Stomach smooth muscle (tissue), 2 donors: ENCODE data around the gene DCTN1.

Experiments
- H3K27ac ChIP-seq: one replicate; pipeline ENCODE4 v1.7.0; 2013; ENCODE audit warnings: mild to moderate bottlenecking, low read length, inconsistent platforms
- H3K27me3 ChIP-seq, 2 donors: one replicate each; pipeline ENCODE4 v1.7.0; 2013; ENCODE audit warnings: low read length in 2 of 2; ENCODE audit not compliant: insufficient read depth in 2 of 2, control insufficient read depth in 1 of 2
- H3K36me3 ChIP-seq, 2 donors: one replicate each; pipeline ENCODE4 v1.7.0; 2013; ENCODE audit warnings: low read length in 2 of 2; ENCODE audit not compliant: control insufficient read depth in 2 of 2, insufficient read depth in 2 of 2
- H3K4me1 ChIP-seq: one replicate; pipeline ENCODE4 v1.7.0; 2013; ENCODE audit warnings: low read length; ENCODE audit not compliant: control insufficient read depth, insufficient read depth
- H3K4me3 ChIP-seq, 2 donors: one replicate each; pipeline ENCODE4 v1.7.0; 2013; ENCODE audit warnings: low read length in 2 of 2
- H3K9ac ChIP-seq, 2 donors: one replicate each; pipeline ENCODE4 v1.7.0; 2013; ENCODE audit warnings: low read length in 2 of 2, mild to moderate bottlenecking in 1 of 2
- H3K9me3 ChIP-seq, 2 donors: one replicate each; pipeline ENCODE4 v1.7.0; 2013; ENCODE audit warnings: low read length in 2 of 2; ENCODE audit not compliant: control insufficient read depth in 2 of 2
- donor health status: healthy.
- donor health status: Pancreatic carcinoma.

The DCTN1 gene

DNA sequence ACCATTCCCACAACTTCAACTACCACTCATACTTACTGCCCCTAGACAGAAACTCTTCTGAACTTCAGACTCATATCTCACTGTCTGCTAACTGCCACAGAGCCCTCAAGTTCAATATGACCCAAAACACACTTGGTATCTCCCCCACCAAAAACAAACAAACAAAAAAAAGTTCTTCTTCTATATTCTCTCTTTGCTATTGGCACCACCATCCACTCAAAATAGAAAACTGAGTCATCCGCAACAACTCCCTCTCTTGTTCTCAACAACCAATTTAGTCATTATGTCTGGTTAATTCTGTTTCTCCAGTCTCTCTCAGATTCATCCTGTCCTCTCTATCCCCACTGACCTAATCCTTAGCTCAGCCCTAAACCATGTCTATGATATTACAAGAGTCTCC, 7.2 kb upstream of the DCTN1 start:
- peaks cover 11% of the 10 kb centered on the region for H3K4me1 ChIP-seq
- H3K27ac ChIP-seq, result no peak overlapping the region
- no peak overlapping the region for H3K9ac ChIP-seq
- H3K4me3 ChIP-seq, result no peak overlapping the region
- H3K9me3 ChIP-seq, result no peaks in the 10 kb centered on the region
- H3K27me3 ChIP-seq, result no peaks in the 10 kb centered on the region
- peaks cover 0 to 4% of the 10 kb centered on the region in 2 donors for H3K36me3 ChIP-seq

DNA sequence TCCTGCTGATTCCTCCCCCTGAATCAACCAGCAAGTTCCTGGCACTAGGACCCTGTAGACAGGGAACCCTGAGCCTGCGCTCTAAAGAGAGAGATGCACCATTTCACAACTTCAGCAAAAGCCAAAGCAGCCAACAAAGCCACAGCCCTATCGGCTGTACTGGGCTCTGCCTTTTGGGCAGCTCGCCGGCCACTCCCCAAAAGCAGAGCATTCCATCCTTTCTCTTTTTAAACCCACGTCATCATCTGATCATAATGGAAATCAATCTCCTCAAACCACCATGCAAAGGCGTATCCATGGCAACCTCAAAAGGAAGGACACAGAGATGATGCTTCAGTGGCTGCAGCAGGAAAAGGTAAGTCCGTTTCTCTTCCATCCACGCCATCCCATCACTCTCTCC, 5.3 kb upstream of the DCTN1 start:
- H3K27ac ChIP-seq, result no peak overlapping the region
- no peak overlapping the region for H3K4me3 ChIP-seq

DNA sequence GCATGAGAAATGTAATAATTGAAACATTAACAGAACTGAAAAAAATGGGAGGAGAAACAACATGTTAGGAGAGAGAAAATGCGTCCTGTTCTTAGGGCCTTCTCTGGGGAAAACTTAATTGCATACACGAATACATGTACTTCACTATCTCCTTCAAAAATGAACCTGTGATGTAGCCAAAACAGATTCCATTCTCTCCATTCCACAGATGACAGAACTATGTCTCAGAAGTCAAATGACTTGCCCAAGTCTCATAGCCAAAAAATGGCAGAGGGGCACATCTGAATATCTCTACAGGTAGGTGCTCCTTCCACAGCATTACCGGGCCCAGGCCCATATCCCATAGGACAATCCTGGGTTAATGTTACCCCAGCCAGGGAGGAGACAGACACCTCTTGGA, 3.9 kb upstream of the DCTN1 start:
- Histone ChIP-seq H3K4me3 (no peak overlapping the region), H3K9ac (no peak overlapping the region), H3K27ac (no peak overlapping the region), H3K27me3 (no peaks in the 10 kb centered on the region), H3K4me1 (peaks cover 28% of the 10 kb centered on the region), H3K36me3 (peaks cover 0 to 4% of the 10 kb centered on the region in 2 donors), H3K9me3 (no peaks in the 10 kb centered on the region)

More for the DNA sequence above, 5.3 kb upstream of the DCTN1 start:
- no peaks in the 10 kb centered on the region for H3K9me3 ChIP-seq
- no peaks in the 10 kb centered on the region for H3K27me3 ChIP-seq
- no peak overlapping the region for H3K9ac ChIP-seq
- peaks cover 0 to 4% of the 10 kb centered on the region in 2 donors for H3K36me3 ChIP-seq
- peaks cover 17% of the 10 kb centered on the region for H3K4me1 ChIP-seq

DNA sequence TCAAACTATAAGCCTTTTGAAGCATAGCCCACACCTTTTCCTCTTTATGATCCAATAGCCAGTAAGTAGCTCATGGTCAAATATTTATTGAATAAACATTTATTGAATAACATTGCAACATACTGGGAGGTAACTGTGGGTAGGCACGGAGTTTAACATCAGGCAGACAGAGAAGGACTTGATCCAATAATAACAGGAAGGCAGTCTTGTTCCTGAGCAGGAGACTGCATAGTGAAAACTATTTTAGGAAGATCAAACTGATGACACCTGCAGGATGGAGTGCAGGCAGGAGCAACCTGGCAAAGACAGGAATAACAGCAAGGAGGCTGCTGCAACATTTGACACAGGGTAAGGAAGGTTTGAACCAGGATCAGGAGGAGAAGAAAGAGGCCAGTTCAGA, 3.1 kb upstream of the DCTN1 start:
- Histone ChIP-seq H3K36me3 (peaks cover 0 to 4% of the 10 kb centered on the region in 2 donors), H3K27ac (no peak overlapping the region), H3K9ac (no peak overlapping the region)

DNA sequence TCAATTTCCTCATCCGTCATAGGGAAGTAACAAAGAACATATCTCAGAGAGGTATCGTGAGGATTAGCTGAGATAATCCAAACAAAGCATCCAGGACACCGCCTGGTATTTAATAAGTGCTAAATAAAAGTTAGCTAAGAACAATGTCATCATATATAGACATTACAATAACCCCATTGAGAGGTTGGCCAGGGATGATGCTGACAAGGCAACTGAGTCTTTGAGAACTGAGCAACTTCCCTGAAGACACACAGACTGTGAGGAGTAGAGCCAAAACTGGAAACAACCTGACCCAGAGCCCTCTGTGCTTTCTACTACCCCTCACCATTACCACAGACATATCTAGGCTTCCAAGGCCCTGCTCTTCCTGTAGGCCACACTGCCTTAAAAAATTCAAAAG, 1.6 kb upstream of the DCTN1 start:
- Histone ChIP-seq H3K36me3 (peaks cover 9 to 18% of the 10 kb centered on the region in 2 donors), H3K4me1 (peaks cover 30% of the 10 kb centered on the region), H3K9me3 (no peaks in the 10 kb centered on the region), H3K9ac (no peak overlapping the region), H3K4me3 (no peak overlapping the region), H3K27me3 (no peaks in the 10 kb centered on the region), H3K27ac (no peak overlapping the region)

More for the DNA sequence above, 3.1 kb upstream of the DCTN1 start:
- Histone ChIP-seq H3K27me3 (no peaks in the 10 kb centered on the region), H3K4me1 (peaks cover 30% of the 10 kb centered on the region), H3K4me3 (no peak overlapping the region), H3K9me3 (no peaks in the 10 kb centered on the region)

DNA sequence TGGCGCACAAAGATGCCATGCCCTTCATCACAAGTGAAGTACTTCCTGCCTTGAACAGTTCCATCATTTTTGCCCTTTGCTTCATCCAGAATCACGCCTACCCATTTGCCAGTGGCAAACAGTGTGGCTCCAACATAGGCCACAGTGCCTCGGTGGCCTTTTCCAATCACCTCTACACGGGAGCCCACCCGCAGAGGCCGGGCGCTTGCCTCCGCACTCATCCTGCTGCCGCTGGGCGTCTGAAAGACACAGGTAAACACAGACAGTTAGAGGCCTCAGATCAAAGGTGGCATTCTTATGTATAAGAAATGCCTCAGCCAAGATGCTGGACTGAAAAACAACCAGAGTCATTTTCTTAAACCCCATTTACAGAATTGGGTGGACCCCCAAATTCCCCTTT, 2.1 kb downstream of the DCTN1 start:
- Histone ChIP-seq H3K27me3 (no peaks in the 10 kb centered on the region), H3K9ac (no peak overlapping the region), H3K27ac (no peak overlapping the region), H3K4me1 (peaks cover 54% of the 10 kb centered on the region), H3K36me3 (peaks cover 16 to 21% of the 10 kb centered on the region in 2 donors), H3K4me3 (no peak overlapping the region), H3K9me3 (no peaks in the 10 kb centered on the region)

DNA sequence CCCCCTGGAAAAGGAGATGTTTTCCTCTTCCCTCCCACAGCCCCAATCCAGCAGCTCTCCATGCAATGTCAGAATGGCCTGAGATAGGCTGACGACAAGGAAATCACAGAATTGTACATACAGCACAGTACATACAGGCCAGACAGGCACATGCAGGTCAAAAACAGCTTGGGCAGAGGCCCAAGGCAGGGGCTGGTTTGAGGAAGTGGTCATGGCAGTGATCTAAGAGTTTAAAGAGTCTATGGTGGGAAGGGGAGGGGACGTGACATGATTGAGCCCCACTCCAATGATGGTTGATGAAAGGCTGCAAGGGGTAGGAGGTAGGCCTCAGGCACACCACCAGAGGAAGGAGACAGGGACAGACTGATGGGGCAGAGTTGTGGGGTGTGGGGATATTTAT, 4.3 kb downstream of the DCTN1 start:
- peaks cover 20 to 25% of the 10 kb centered on the region in 2 donors for H3K36me3 ChIP-seq
- no peak overlapping the region for H3K4me3 ChIP-seq
- H3K27me3 ChIP-seq, result no peaks in the 10 kb centered on the region
- H3K9me3 ChIP-seq, result no peaks in the 10 kb centered on the region
- H3K27ac ChIP-seq, result no peak overlapping the region
- H3K4me1 ChIP-seq, result peaks cover 53% of the 10 kb centered on the region
- H3K9ac ChIP-seq, result no peak overlapping the region

DNA sequence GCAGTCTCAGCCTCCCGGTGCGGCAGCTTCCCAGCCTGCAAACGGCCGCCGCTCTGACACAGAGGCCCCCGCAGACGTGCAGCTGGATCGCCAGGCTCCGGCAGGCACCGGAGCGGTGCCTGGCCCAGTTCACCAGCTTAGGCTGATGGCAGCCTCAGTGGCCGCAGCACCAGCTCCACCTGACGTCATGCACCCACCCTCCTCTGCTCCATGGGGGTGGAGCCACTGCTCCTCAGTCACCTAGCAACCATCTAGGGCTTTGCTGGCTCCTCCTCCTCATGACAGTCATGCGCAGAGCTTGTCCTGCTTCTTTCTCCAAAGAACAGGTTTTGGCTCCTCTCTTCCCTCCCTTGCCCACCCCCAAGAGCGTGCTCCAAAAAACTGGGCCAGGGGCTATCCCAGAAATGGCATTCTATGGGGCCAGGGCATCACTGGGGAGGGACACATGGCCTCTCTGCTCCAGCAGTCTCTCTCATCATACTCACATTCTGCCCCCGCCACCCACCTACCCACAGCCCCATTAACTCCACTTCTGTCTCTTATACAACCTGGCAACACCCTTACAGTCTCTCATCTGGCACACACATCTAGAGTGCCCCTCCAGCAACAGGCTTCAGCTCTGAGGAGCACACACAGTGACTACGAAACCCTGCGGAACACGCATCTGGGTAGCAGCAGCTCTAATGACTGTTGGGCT, 5.5 kb downstream of the DCTN1 start:
- H3K27ac ChIP-seq, result peak overlapping the region; percentile 31
- no peaks in the 10 kb centered on the region for H3K27me3 ChIP-seq
- H3K4me3 ChIP-seq, result peak overlapping the region; percentile 56 to 74
- H3K4me1 ChIP-seq, result peaks cover 41% of the 10 kb centered on the region
- peaks cover 32 to 36% of the 10 kb centered on the region in 2 donors for H3K36me3 ChIP-seq
- no peaks in the 10 kb centered on the region for H3K9me3 ChIP-seq
- peak overlapping the region; percentile 52 to 80 for H3K9ac ChIP-seq

DNA sequence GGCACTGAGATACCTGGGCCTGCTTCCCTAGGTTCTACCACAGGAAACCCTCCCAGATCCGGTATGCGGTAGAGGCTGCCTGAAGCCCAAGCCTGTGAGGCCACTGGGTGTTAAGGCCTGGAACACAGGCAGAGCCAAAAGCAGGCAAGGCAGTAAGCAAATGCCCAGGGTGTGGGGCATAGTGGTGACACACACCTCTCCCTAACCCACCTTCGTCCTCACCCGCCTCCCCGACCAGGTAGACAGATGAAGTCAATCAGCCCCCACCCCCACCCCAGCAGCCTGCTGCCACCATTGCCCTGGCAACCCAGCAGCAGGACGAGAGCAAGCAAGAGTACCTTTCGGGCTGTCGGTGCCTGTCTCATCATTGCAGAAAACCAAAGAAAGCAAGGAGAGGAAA, 6.1 kb downstream of the DCTN1 start:
- Histone ChIP-seq H3K4me1 (peaks cover 34% of the 10 kb centered on the region), H3K27ac (peak overlapping the region; percentile 31), H3K27me3 (no peaks in the 10 kb centered on the region), H3K9me3 (no peaks in the 10 kb centered on the region), H3K9ac (peak overlapping the region; percentile 52 to 80), H3K36me3 (peaks cover 36 to 41% of the 10 kb centered on the region in 2 donors), H3K4me3 (peak overlapping the region; percentile 56 to 74)

DNA sequence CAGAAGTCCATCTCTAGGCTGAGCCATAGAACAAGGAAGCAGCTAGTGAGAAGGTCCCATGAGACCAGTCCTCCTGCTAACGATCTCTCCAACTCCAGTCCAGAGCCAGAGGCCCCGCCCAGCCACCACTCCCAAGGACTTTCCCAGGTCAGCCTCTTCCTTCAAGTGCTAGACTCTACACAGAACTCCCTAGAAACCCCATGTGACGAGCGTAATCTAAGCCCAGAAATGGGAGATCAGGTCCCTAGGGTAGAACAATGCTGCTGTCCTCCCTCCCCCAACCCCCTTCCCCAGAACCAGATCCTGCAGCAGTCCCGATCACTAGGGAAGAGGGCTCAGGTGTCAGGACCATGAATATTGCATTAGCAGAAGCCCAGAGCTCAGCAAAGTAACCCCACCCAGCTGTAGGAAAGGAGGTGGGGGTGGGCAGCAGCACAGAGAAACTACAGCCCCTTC, 6.9 kb downstream of the DCTN1 start:
- H3K4me1 ChIP-seq, result peaks cover 29% of the 10 kb centered on the region
- no peaks in the 10 kb centered on the region for H3K9me3 ChIP-seq
- H3K9ac ChIP-seq, result no peak overlapping the region
- H3K27me3 ChIP-seq, result no peaks in the 10 kb centered on the region
- H3K4me3 ChIP-seq, result peak overlapping the region in 1 of 2 donors; percentile 74
- H3K27ac ChIP-seq, result no peak overlapping the region
- peaks cover 44 to 48% of the 10 kb centered on the region in 2 donors for H3K36me3 ChIP-seq

DNA sequence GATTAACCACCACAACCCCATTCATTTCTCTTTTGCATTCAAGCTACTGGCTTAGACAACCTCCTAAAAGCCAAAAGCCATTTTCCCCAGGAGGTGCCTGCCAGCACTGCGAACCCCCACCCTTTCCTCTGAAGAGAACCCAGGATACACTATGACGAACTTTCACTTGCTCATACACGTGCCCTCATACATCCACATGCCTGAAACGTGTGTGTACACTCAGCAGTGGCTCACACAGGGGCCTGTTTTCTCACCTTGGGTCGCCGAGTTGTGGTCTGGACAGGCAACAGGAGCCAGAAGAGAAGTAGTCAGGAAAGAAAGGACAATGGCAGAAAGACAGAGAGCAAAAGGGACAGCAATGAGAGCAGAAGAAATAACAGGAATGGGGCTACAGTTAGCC, 7.4 kb downstream of the DCTN1 start:
- no peak overlapping the region for H3K9ac ChIP-seq
- no peak overlapping the region for H3K4me3 ChIP-seq
- peaks cover 46 to 50% of the 10 kb centered on the region in 2 donors for H3K36me3 ChIP-seq

More for the DNA sequence above, 7.4 kb downstream of the DCTN1 start:
- H3K4me1 ChIP-seq, result peaks cover 29% of the 10 kb centered on the region
- no peaks in the 10 kb centered on the region for H3K27me3 ChIP-seq
- no peak overlapping the region for H3K27ac ChIP-seq
- H3K9me3 ChIP-seq, result no peaks in the 10 kb centered on the region
